ENCODE measurements around the gene VSIR.

VSIR gene

GRCh38 chr10:71725998-71726579 lies 47.2 kb downstream of the VSIR start:
- no peak overlapping the region for H3K4me3 ChIP-seq (ENCODE audit: low read length)
- H3K27ac ChIP-seq (ENCODE audit: low read length) = no peak overlapping the region
- H3K36me3 ChIP-seq (ENCODE audit: insufficient read depth, low read depth, low read length) = no peaks in the 10 kb centered on the region
- H3K27me3 ChIP-seq (ENCODE audit: insufficient read depth, low read length) = peaks cover 3% of the 10 kb centered on the region; the same call in 1 of the 2 replicates
- H3K9me3 ChIP-seq (ENCODE audit: insufficient read depth, low read depth, low read length) = no peaks in the 10 kb centered on the region
- no peaks in the 10 kb centered on the region for H3K4me1 ChIP-seq (ENCODE audit: insufficient read depth, low read length)
- no peak overlapping the region for H3K9ac ChIP-seq (ENCODE audit: low read depth, low read length)

GRCh38 chr10:71725249-71725648 lies 48.1 kb downstream of the VSIR start:
- peaks cover 3% of the 10 kb centered on the region; the same call in 1 of the 2 replicates for H3K4me1 ChIP-seq (ENCODE audit: insufficient read depth, low read length)
- H3K9me3 ChIP-seq (ENCODE audit: insufficient read depth, low read depth, low read length) = no peaks in the 10 kb centered on the region
- peaks cover 11% of the 10 kb centered on the region for H3K27me3 ChIP-seq (ENCODE audit: insufficient read depth, low read length)
- H3K27ac ChIP-seq (ENCODE audit: low read length) = no peak overlapping the region
- H3K9ac ChIP-seq (ENCODE audit: low read depth, low read length) = no peak overlapping the region
- H3K36me3 ChIP-seq (ENCODE audit: insufficient read depth, low read depth, low read length) = no peaks in the 10 kb centered on the region
- H3K4me3 ChIP-seq (ENCODE audit: low read length) = no peak overlapping the region

GRCh38 chr10:71724539-71724938 lies 48.8 kb downstream of the VSIR start:
- H3K27ac ChIP-seq (ENCODE audit: low read length) = no peak overlapping the region
- H3K4me3 ChIP-seq (ENCODE audit: low read length) = no peak overlapping the region
- no peaks in the 10 kb centered on the region for H3K9me3 ChIP-seq (ENCODE audit: insufficient read depth, low read depth, low read length)
- H3K36me3 ChIP-seq (ENCODE audit: insufficient read depth, low read depth, low read length) = no peaks in the 10 kb centered on the region
- no peak overlapping the region for H3K9ac ChIP-seq (ENCODE audit: low read depth, low read length)
- H3K4me1 ChIP-seq (ENCODE audit: insufficient read depth, low read length) = peaks cover 10% of the 10 kb centered on the region; the same call in 1 of the 2 replicates
- peaks cover 15% of the 10 kb centered on the region for H3K27me3 ChIP-seq (ENCODE audit: insufficient read depth, low read length)

GRCh38 chr10:71723311-71723710 lies 50.0 kb downstream of the VSIR start:
- Histone ChIP-seq H3K36me3 (ENCODE audit: insufficient read depth, low read depth, low read length) (no peaks in the 10 kb centered on the region), H3K27ac (ENCODE audit: low read length) (no peak overlapping the region), H3K4me3 (ENCODE audit: low read length) (no peak overlapping the region), H3K9me3 (ENCODE audit: insufficient read depth, low read depth, low read length) (no peaks in the 10 kb centered on the region), H3K4me1 (ENCODE audit: insufficient read depth, low read length) (peaks cover 15% of the 10 kb centered on the region; the same call in 1 of the 2 replicates), H3K9ac (ENCODE audit: low read depth, low read length) (no peak overlapping the region), H3K27me3 (ENCODE audit: insufficient read depth, low read length) (peaks cover 15% of the 10 kb centered on the region)

- Histone ChIP-seq H3K4me1 (ENCODE audit: insufficient read depth, low read length) (peaks cover 15% of the 10 kb centered on the region; the same call in 1 of the 2 replicates), H3K36me3 (ENCODE audit: insufficient read depth, low read depth, low read length) (no peaks in the 10 kb centered on the region), H3K4me3 (ENCODE audit: low read length) (no peak overlapping the region), H3K27me3 (ENCODE audit: insufficient read depth, low read length) (peaks cover 15% of the 10 kb centered on the region), H3K27ac (ENCODE audit: low read length) (no peak overlapping the region), H3K9me3 (ENCODE audit: insufficient read depth, low read depth, low read length) (no peaks in the 10 kb centered on the region), H3K9ac (ENCODE audit: low read depth, low read length) (no peak overlapping the region)
Measured at GRCh38 chr10:71722849-71723248, 50.5 kb downstream of the VSIR start.

- H3K4me1 ChIP-seq (ENCODE audit: insufficient read depth, low read length) = peaks cover 15% of the 10 kb centered on the region; the same call in 1 of the 2 replicates
- no peak overlapping the region for H3K9ac ChIP-seq (ENCODE audit: low read depth, low read length)
Measured at GRCh38 chr10:71721313-71721712, 52.0 kb downstream of the VSIR start.

GRCh38 chr10:71720288-71720687 lies 53.0 kb downstream of the VSIR start:
- no peak overlapping the region for H3K9ac ChIP-seq (ENCODE audit: low read depth, low read length)
- no peak overlapping the region for H3K4me3 ChIP-seq (ENCODE audit: low read length)
- no peaks in the 10 kb centered on the region for H3K36me3 ChIP-seq (ENCODE audit: insufficient read depth, low read depth, low read length)
- H3K9me3 ChIP-seq (ENCODE audit: insufficient read depth, low read depth, low read length) = no peaks in the 10 kb centered on the region
- H3K27ac ChIP-seq (ENCODE audit: low read length) = no peak overlapping the region
- H3K4me1 ChIP-seq (ENCODE audit: insufficient read depth, low read length) = peaks cover 15% of the 10 kb centered on the region; the same call in 1 of the 2 replicates
- peaks cover 15% of the 10 kb centered on the region for H3K27me3 ChIP-seq (ENCODE audit: insufficient read depth, low read length)

More at GRCh38 chr10:71721313-71721712, 52.0 kb downstream of the VSIR start:
- Histone ChIP-seq H3K27me3 (ENCODE audit: insufficient read depth, low read length) (peaks cover 15% of the 10 kb centered on the region), H3K9me3 (ENCODE audit: insufficient read depth, low read depth, low read length) (no peaks in the 10 kb centered on the region), H3K36me3 (ENCODE audit: insufficient read depth, low read depth, low read length) (no peaks in the 10 kb centered on the region), H3K4me3 (ENCODE audit: low read length) (no peak overlapping the region), H3K27ac (ENCODE audit: low read length) (no peak overlapping the region)

GRCh38 chr10:71719464-71720201 lies 53.7 kb downstream of the VSIR start, which contains the start of gene C10orf105:
Gene C10orf105 (minus strand): TSS chr10:71719778. CDS start chr10:71716337, 3,441 bp downstream.
- peaks cover 15% of the 10 kb centered on the region; the same call in 1 of the 2 replicates for H3K4me1 ChIP-seq (ENCODE audit: insufficient read depth, low read length)
- no peak within 1 kb of the TSS for H3K27ac ChIP-seq (ENCODE audit: low read length)
- peak within 1 kb of the TSS; percentile 29; the same call in 1 of the 2 replicates for H3K9ac ChIP-seq (ENCODE audit: low read depth, low read length)
- no peaks in the 10 kb centered on the region for H3K9me3 ChIP-seq (ENCODE audit: insufficient read depth, low read depth, low read length)
- no peaks in the 10 kb centered on the region for H3K36me3 ChIP-seq (ENCODE audit: insufficient read depth, low read depth, low read length)
- no peak within 1 kb of the TSS for H3K4me3 ChIP-seq (ENCODE audit: low read length)
- H3K27me3 ChIP-seq (ENCODE audit: insufficient read depth, low read length) = peaks cover 15% of the 10 kb centered on the region

GRCh38 chr10:71719042-71719441 lies 54.3 kb downstream of the VSIR start:
- no peaks in the 10 kb centered on the region for H3K9me3 ChIP-seq (ENCODE audit: insufficient read depth, low read depth, low read length)
- H3K9ac ChIP-seq (ENCODE audit: low read depth, low read length) = peak overlapping the region; percentile 29; the same call in 1 of the 2 replicates
- no peak overlapping the region for H3K27ac ChIP-seq (ENCODE audit: low read length)

GRCh38 chr10:71718165-71718698 lies 55.1 kb downstream of the VSIR start:
- H3K9ac ChIP-seq (ENCODE audit: low read depth, low read length) = no peak overlapping the region
- H3K36me3 ChIP-seq (ENCODE audit: insufficient read depth, low read depth, low read length) = no peaks in the 10 kb centered on the region
- H3K4me1 ChIP-seq (ENCODE audit: insufficient read depth, low read length) = peaks cover 15% of the 10 kb centered on the region; the same call in 1 of the 2 replicates
- H3K4me3 ChIP-seq (ENCODE audit: low read length) = no peak overlapping the region
- H3K9me3 ChIP-seq (ENCODE audit: insufficient read depth, low read depth, low read length) = no peaks in the 10 kb centered on the region
- peaks cover 15% of the 10 kb centered on the region for H3K27me3 ChIP-seq (ENCODE audit: insufficient read depth, low read length)
- no peak overlapping the region for H3K27ac ChIP-seq (ENCODE audit: low read length)

More at GRCh38 chr10:71719042-71719441, 54.3 kb downstream of the VSIR start:
- Histone ChIP-seq H3K36me3 (ENCODE audit: insufficient read depth, low read depth, low read length) (no peaks in the 10 kb centered on the region), H3K4me1 (ENCODE audit: insufficient read depth, low read length) (peaks cover 15% of the 10 kb centered on the region; the same call in 1 of the 2 replicates), H3K4me3 (ENCODE audit: low read length) (no peak overlapping the region), H3K27me3 (ENCODE audit: insufficient read depth, low read length) (peaks cover 15% of the 10 kb centered on the region)

- peaks cover 15% of the 10 kb centered on the region for H3K27me3 ChIP-seq (ENCODE audit: insufficient read depth, low read length)
- H3K36me3 ChIP-seq (ENCODE audit: insufficient read depth, low read depth, low read length) = no peaks in the 10 kb centered on the region
- no peak overlapping the region for H3K4me3 ChIP-seq (ENCODE audit: low read length)
- no peaks in the 10 kb centered on the region for H3K9me3 ChIP-seq (ENCODE audit: insufficient read depth, low read depth, low read length)
- no peak overlapping the region for H3K9ac ChIP-seq (ENCODE audit: low read depth, low read length)
- peaks cover 15% of the 10 kb centered on the region; the same call in 1 of the 2 replicates for H3K4me1 ChIP-seq (ENCODE audit: insufficient read depth, low read length)
- no peak overlapping the region for H3K27ac ChIP-seq (ENCODE audit: low read length)
Measured at GRCh38 chr10:71717551-71717951, 55.8 kb downstream of the VSIR start.
